Measurements from ENCODE around the gene RASGRF2.

DNA sequence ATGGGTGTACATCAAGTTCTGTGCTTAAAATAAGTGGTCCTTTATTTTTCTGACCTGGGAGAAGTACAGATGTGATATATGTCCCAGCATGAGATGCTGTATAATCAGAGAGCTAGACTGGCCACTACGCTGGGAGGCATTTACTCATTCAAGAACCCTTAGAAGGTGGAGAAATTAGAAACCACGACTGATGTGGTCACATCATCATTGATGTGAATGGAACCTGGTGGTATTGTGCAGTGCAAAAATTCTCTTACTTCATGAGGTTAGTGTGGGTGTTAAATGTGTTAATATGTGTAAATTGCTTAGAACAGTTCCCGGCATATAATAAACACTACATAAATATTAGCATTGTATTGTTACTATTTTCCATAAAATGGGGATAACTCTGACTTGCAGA lies 203.5 kb downstream of the RASGRF2 start:
- no peak for TF ChIP-seq POLR2A (IDR thresholded peaks at IDR 0.05)
- TF ChIP-seq, protein P1, sequence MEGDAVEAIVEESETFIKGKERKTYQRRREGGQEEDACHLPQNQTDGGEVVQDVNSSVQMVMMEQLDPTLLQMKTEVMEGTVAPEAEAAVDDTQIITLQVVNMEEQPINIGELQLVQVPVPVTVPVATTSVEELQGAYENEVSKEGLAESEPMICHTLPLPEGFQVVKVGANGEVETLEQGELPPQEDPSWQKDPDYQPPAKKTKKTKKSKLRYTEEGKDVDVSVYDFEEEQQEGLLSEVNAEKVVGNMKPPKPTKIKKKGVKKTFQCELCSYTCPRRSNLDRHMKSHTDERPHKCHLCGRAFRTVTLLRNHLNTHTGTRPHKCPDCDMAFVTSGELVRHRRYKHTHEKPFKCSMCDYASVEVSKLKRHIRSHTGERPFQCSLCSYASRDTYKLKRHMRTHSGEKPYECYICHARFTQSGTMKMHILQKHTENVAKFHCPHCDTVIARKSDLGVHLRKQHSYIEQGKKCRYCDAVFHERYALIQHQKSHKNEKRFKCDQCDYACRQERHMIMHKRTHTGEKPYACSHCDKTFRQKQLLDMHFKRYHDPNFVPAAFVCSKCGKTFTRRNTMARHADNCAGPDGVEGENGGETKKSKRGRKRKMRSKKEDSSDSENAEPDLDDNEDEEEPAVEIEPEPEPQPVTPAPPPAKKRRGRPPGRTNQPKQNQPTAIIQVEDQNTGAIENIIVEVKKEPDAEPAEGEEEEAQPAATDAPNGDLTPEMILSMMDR (IDR thresholded peaks at IDR 0.05 in 4 of 5, conservative IDR thresholded peaks at IDR 0.05 in 1 of 5) = no peak
